Tibial artery (tissue), 4 donors: ENCODE results near the gene PATJ.

ENCODE experiments used
- DNase-seq, 2 donors: peaks; one replicate each; pipeline ENCODE4 v3.0.0-alpha.2; 2019
- H3K27ac ChIP-seq, 2 donors: fragments of 200-600 bp; sonication (generic) in 1 of 2; 1 replicate in 1 of 2; 2 replicates in 1 of 2; pipeline ENCODE4 v1.5.1; 2018 to 2019; ENCODE audit warnings: mild to moderate bottlenecking in 1 of 2
- H3K27me3 ChIP-seq, 2 donors: fragments of 200-600 bp; sonication (generic) in 1 of 2; one replicate each; pipeline versions ENCODE4 v1.5.1 to v1.6.0; 2016 to 2019
- H3K36me3 ChIP-seq, 3 donors: fragments of 200-600 bp; sonication (generic) in 2 of 3; one replicate each; pipeline ENCODE4 v1.5.1; 2016 to 2019; ENCODE audit warnings: mild to moderate bottlenecking in 2 of 3
- H3K4me1 ChIP-seq, 4 donors: fragments of 200-600 bp; sonication (generic) in 2 of 4; 1 replicate in 3 of 4; 2 replicates in 1 of 4; pipeline ENCODE4 v1.5.1; 2016 to 2019
- H3K4me3 ChIP-seq, 2 donors: fragments of 200-600 bp; sonication (generic) in 1 of 2; 1 replicate in 1 of 2; 2 replicates in 1 of 2; pipeline ENCODE4 v1.5.1; 2018 to 2019; ENCODE audit warnings: mild to moderate bottlenecking in 2 of 2
- H3K9me3 ChIP-seq, 3 donors: fragments of 200-600 bp; sonication (generic) in 1 of 3; one replicate each; pipeline ENCODE4 v1.5.1; 2016 to 2019
- intact Hi-C: fragments of 100-400 bp; cut with DNase I; formaldehyde crosslinking; loops from one replicate; pipeline ENCODE4 v1.15.0; 2023; ENCODE audit warnings: low total_unique reads
- TF ChIP-seq, protein P1 (sequence below), 2 experiments: fragments of 200-600 bp in 1 of 2; fragments of 450-650 bp in 1 of 2; IDR thresholded peaks; one replicate each; pipeline ENCODE4 v1.5.1; 2017 to 2019; ENCODE audit warnings: antibody characterized with exemption in 2 of 2, mild to moderate bottlenecking in 1 of 2, moderate library complexity in 1 of 2

PATJ gene

DNA sequence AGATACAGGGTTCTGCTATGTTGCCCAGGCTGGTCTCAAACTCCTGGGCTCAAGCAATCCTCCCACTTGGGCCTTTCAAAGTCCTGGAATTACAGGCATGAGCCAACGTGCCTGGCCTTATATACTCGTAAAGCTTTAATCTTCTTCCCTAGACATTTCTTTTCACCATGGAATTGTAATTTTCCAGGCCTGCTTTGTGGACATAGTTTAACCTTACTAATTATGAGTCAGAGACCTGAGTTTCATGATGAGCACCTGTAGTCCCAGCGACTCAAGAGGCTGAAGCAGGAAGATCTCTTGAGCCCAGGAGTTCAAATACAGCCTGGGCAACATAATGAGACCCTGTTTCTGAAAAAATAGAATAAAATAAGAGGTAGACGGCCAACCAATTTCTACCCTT, 12.3 kb downstream of the PATJ start:
- peaks cover 0 to 10% (median 3%) of the 10 kb centered on the region in 4 donors for H3K4me1 ChIP-seq
- no peak overlapping the region for H3K4me3 ChIP-seq
- no peaks in the 10 kb centered on the region for H3K27me3 ChIP-seq
- no peaks in the 10 kb centered on the region for H3K36me3 ChIP-seq
- intact Hi-C loops: no loop called here
- DNase-seq: no peak
- no peaks in the 10 kb centered on the region for H3K9me3 ChIP-seq
- TF ChIP-seq, protein P1, sequence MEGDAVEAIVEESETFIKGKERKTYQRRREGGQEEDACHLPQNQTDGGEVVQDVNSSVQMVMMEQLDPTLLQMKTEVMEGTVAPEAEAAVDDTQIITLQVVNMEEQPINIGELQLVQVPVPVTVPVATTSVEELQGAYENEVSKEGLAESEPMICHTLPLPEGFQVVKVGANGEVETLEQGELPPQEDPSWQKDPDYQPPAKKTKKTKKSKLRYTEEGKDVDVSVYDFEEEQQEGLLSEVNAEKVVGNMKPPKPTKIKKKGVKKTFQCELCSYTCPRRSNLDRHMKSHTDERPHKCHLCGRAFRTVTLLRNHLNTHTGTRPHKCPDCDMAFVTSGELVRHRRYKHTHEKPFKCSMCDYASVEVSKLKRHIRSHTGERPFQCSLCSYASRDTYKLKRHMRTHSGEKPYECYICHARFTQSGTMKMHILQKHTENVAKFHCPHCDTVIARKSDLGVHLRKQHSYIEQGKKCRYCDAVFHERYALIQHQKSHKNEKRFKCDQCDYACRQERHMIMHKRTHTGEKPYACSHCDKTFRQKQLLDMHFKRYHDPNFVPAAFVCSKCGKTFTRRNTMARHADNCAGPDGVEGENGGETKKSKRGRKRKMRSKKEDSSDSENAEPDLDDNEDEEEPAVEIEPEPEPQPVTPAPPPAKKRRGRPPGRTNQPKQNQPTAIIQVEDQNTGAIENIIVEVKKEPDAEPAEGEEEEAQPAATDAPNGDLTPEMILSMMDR (IDR thresholded peaks at IDR 0.05): no peak
- H3K27ac ChIP-seq: no peak overlapping the region

DNA sequence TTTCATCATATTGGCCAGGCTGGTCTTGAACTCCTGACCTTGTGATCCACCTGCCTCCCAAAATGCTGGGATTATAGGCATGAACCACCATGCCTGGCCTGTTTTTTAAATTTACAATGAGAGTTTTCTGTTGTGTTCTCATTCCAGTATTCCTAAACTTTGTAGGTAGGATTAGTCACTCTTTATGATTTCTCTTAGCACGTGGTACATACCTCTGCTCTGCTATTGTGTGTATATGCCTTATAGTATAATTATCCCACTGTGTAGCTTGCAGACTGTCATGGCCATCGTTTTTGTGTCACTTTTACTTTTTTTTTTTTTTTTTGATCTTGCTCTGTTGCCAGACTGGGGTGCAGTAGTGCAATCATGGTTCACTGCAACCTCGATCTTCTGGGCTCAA, 14.5 kb downstream of the PATJ start:
- TF ChIP-seq, protein P1 (IDR thresholded peaks at IDR 0.05): no peak
- intact Hi-C loops: no loop called here
- Histone ChIP-seq H3K27ac (no peak overlapping the region), H3K9me3 (no peaks in the 10 kb centered on the region), H3K27me3 (no peaks in the 10 kb centered on the region), H3K4me1 (peaks cover 0 to 10% (median 3%) of the 10 kb centered on the region in 4 donors), H3K4me3 (no peak overlapping the region), H3K36me3 (no peaks in the 10 kb centered on the region)
- no peak for DNase-seq

DNA sequence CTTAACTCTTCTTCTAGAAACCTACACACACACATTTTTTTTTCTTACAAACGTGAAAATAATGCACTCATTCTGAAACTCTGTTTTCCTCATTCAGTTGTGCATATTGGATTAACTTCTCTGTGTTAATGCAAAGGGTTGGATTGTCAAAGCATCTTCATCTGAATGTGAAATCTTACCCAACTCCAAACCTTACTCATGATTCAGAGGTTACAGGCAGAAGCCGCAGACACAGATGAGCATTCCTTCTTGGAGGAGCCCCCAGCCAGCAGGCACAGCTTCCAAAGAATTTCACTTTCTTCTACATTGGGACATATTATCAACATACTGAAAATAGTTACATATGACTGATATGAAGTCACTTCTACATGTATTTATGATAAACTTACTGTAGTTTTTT, 15.7 kb downstream of the PATJ start:
- H3K27me3 ChIP-seq: no peaks in the 10 kb centered on the region
- no peaks in the 10 kb centered on the region for H3K36me3 ChIP-seq
- H3K9me3 ChIP-seq: no peaks in the 10 kb centered on the region
- intact Hi-C loops: no loop called here
- DNase-seq: no peak
- peaks cover 0 to 10% (median 3%) of the 10 kb centered on the region in 4 donors for H3K4me1 ChIP-seq
- no peak overlapping the region for H3K4me3 ChIP-seq
- TF ChIP-seq, protein P1 (IDR thresholded peaks at IDR 0.05): no peak
- H3K27ac ChIP-seq: no peak overlapping the region

DNA sequence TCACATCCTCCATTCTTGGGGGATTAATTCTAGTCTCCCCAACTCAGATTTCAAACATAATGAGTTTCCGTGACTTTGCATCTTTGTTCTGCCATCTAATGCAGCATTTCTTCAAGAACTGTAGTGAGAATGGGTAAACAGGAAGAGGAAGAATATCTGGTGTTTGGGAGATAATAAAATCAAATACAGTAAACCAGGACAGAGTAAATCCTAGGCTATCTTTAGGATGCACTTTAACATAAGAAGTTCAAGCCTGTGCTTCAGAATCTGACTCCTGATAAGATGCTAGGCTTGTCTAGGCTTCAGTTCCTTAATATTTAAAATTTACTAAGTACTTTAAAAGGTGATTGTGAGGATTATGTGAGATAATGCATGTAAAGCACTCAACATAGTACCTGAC, 27.9 kb downstream of the PATJ start:
- intact Hi-C loops: no loop called here
- H3K27ac ChIP-seq: no peak overlapping the region
- peaks cover 12 to 51% (median 23%) of the 10 kb centered on the region in 3 donors for H3K36me3 ChIP-seq
- H3K4me1 ChIP-seq: no peaks in the 10 kb centered on the region
- H3K27me3 ChIP-seq: no peaks in the 10 kb centered on the region
- H3K4me3 ChIP-seq: no peak overlapping the region
- TF ChIP-seq, protein P1 (IDR thresholded peaks at IDR 0.05): no peak
- no peak for DNase-seq
- H3K9me3 ChIP-seq: no peaks in the 10 kb centered on the region

DNA sequence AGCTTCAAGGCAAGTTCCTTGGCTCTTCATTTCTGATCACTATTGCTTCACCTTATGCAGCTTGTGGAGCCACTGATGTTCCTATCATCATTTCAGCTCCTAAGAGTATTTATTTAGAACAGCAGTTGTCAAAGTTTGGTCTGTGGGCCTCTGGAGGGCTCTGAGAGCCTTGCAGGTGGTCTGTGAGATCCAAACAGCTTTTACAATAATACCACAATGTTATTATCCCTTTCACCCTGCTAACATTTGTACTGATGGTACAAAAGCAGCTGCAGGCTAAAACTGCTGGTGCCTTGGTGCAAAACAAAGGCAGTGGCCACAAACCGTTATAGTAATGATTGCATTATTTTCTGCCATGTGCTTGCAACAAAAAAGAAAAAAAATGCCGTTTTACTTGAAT, 33.8 kb downstream of the PATJ start:
- H3K36me3 ChIP-seq: peaks cover 0 to 45% (median 10%) of the 10 kb centered on the region in 3 donors
- no peak overlapping the region for H3K4me3 ChIP-seq
- intact Hi-C loops: no loop called here
- DNase-seq: no peak
- TF ChIP-seq, protein P1 (IDR thresholded peaks at IDR 0.05): no peak
- H3K4me1 ChIP-seq: no peaks in the 10 kb centered on the region
- H3K27ac ChIP-seq: no peak overlapping the region
- no peaks in the 10 kb centered on the region for H3K27me3 ChIP-seq
- H3K9me3 ChIP-seq: no peaks in the 10 kb centered on the region

DNA sequence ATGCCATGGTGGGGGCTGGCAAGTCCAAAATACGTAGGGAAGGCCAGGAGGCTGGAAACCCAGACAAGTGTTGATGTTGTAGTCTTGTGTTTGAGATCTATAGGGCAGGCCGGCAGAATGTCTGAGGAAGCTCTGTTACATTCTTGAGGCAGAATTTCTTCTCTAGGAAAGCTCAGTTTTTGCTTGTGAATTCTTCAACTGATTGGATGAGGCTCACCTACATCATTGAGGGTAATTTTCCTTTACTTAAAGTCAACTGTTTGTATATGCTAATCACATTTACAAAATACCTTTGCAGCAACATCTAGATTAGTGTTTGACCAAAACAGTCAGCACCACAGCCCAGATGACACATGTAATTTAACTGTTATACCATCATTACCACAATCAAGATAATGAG, 37.0 kb downstream of the PATJ start:
- no peak overlapping the region for H3K4me3 ChIP-seq
- no peaks in the 10 kb centered on the region for H3K9me3 ChIP-seq
- H3K27me3 ChIP-seq: no peaks in the 10 kb centered on the region
- TF ChIP-seq, protein P1 (IDR thresholded peaks at IDR 0.05): no peak
- no peak overlapping the region for H3K27ac ChIP-seq
- peaks cover 0 to 43% (median 0%) of the 10 kb centered on the region in 3 donors for H3K36me3 ChIP-seq
- intact Hi-C loops: no loop called here
- no peak for DNase-seq
- no peaks in the 10 kb centered on the region for H3K4me1 ChIP-seq
